ENCODE data around the gene TNFAIP8L3. TPM values are rescaled to one million over a fixed set of nuclear protein-coding genes. Genes with fewer than 3 reads are reported as not detected.

Gene TNFAIP8L3
- total and polyA plus RNA-seq, 9 of the 15 experiments (the other 6 are each of a cell fraction or from before 2014, with no cell fraction given): 0.13 TPM; not detected in 8

GRCh38 chr15:51093488-51093838 is 1.2 kb downstream of the TNFAIP8L3 start:
- in situ Hi-C loops (cut with MboI): no loop called here
- Histone ChIP-seq H3K27ac (ENCODE audit: extremely low read depth, low read depth, low read length) (no peak overlapping the region), H3K4me2 (ENCODE audit: insufficient read depth, low read length) (no peak overlapping the region), H3K27me3 (ENCODE audit: control insufficient read depth in 2 of 2, insufficient read depth in 2 of 2, low read length in 2 of 2) (peaks cover 0 to 5% of the 10 kb centered on the region in 2 experiments; a peak in 1 of 5 replicates), H4K20me1 (replicated peaks; ENCODE audit: control insufficient read depth, insufficient read depth, low read length) (0 out of 2 replicates have a peak, but pooled peaks cover 5% of the 10 kb centered on the region), H3K4me1 (replicated peaks in 1 of 2; ENCODE audit: control insufficient read depth in 2 of 2, insufficient read depth in 2 of 2, low read length in 2 of 2) (peaks cover 0 to 8% of the 10 kb centered on the region in 2 experiments; a peak in 1 of 5 replicates), H3K4me3 (no peak overlapping the region), H3K9me1 (ENCODE audit: control insufficient read depth, insufficient read depth, low read length) (no peaks in the 10 kb centered on the region), H3K9ac (ENCODE audit: insufficient read depth in 1 of 2, low read depth in 2 of 2, low read length in 2 of 2) (no peak overlapping the region), H3K79me2 (ENCODE audit: control insufficient read depth, insufficient read depth, low read length) (no peaks in the 10 kb centered on the region), H3K36me3 (ENCODE audit: control insufficient read depth, insufficient read depth, low read length) (no peaks in the 10 kb centered on the region), H3K9me3 (replicated peaks; ENCODE audit: control insufficient read depth, insufficient read depth, low read depth, low read length) (no peaks in the 10 kb centered on the region), H2AFZ (ENCODE audit: low read depth, low read length) (no peak overlapping the region)
- TF ChIP-seq RFX7 (CRISPR knock-in tag; IDR thresholded peaks at IDR 0.05): no peak
- TF ChIP-seq TRIM25 (IDR thresholded peaks at IDR 0.05; ENCODE audit: borderline replicate concordance): no peak
- TF ChIP-seq ZNF197 (CRISPR knock-in tag; IDR thresholded peaks at IDR 0.05; ENCODE audit: low read depth): no peak
- TF ChIP-seq SREBF1 (IDR thresholded peaks at IDR 0.05; ENCODE audit: borderline replicate concordance, low read depth, low read length): no peak
- TF ChIP-seq, protein P1, sequence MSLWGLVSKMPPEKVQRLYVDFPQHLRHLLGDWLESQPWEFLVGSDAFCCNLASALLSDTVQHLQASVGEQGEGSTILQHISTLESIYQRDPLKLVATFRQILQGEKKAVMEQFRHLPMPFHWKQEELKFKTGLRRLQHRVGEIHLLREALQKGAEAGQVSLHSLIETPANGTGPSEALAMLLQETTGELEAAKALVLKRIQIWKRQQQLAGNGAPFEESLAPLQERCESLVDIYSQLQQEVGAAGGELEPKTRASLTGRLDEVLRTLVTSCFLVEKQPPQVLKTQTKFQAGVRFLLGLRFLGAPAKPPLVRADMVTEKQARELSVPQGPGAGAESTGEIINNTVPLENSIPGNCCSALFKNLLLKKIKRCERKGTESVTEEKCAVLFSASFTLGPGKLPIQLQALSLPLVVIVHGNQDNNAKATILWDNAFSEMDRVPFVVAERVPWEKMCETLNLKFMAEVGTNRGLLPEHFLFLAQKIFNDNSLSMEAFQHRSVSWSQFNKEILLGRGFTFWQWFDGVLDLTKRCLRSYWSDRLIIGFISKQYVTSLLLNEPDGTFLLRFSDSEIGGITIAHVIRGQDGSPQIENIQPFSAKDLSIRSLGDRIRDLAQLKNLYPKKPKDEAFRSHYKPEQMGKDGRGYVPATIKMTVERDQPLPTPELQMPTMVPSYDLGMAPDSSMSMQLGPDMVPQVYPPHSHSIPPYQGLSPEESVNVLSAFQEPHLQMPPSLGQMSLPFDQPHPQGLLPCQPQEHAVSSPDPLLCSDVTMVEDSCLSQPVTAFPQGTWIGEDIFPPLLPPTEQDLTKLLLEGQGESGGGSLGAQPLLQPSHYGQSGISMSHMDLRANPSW (CRISPR knock-in tag; IDR thresholded peaks at IDR 0.05): no peak
- no peak for TF ChIP-seq ZC3H8 (IDR thresholded peaks at IDR 0.05)
- TF ChIP-seq MXD1 (CRISPR knock-in tag; IDR thresholded peaks at IDR 0.05; ENCODE audit: borderline replicate concordance, poor library complexity, severe bottlenecking): no peak
- TF ChIP-seq, protein P2, sequence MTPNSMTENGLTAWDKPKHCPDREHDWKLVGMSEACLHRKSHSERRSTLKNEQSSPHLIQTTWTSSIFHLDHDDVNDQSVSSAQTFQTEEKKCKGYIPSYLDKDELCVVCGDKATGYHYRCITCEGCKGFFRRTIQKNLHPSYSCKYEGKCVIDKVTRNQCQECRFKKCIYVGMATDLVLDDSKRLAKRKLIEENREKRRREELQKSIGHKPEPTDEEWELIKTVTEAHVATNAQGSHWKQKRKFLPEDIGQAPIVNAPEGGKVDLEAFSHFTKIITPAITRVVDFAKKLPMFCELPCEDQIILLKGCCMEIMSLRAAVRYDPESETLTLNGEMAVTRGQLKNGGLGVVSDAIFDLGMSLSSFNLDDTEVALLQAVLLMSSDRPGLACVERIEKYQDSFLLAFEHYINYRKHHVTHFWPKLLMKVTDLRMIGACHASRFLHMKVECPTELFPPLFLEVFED (CRISPR knock-in tag; conservative IDR thresholded peaks at IDR 0.05): no peak
- TF ChIP-seq, protein P3, sequence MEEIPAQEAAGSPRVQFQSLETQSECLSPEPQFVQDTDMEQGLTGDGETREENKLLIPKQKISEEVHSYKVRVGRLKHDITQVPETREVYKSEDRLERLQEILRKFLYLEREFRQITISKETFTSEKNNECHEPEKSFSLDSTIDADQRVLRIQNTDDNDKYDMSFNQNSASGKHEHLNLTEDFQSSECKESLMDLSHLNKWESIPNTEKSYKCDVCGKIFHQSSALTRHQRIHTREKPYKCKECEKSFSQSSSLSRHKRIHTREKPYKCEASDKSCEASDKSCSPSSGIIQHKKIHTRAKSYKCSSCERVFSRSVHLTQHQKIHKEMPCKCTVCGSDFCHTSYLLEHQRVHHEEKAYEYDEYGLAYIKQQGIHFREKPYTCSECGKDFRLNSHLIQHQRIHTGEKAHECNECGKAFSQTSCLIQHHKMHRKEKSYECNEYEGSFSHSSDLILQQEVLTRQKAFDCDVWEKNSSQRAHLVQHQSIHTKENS (CRISPR knock-in tag; IDR thresholded peaks at IDR 0.05): no peak
- TF ChIP-seq RBM14 (IDR thresholded peaks at IDR 0.05; ENCODE audit: borderline replicate concordance, insufficient read depth, low read depth, low read length): no peak
- TF ChIP-seq NELFE (IDR thresholded peaks at IDR 0.05; ENCODE audit: insufficient read depth, insufficient read length): no peak
- TF ChIP-seq SMAD3 (CRISPR knock-in tag; conservative IDR thresholded peaks at IDR 0.05): no peak
- no peak for DNase-seq (ENCODE audit: extremely low read depth in 1 of 4, low spot score in 3 of 4)
- ATAC-seq: no peak
- BruUV-seq (replicated peaks): no TSS peak
- 19% methylated on average over 13 of the region's 21 CpGs for WGBS (ENCODE audit: insufficient coverage, low coverage, missing lambda C conversion rate)
- POLR2A ChIA-PET: no interaction called here
- intact Hi-C loops (cut with micrococcal nuclease): no loop called here
- FAIRE-seq: no peak
- CTCF ChIA-PET (ENCODE audit: low intra/inter-chr PET ratio): no interaction called here

Measured in K562 (cell line).